SK-N-SH (cell line): ENCODE data around the gene MACROD2. TPM values are rescaled to one million over a fixed set of nuclear protein-coding genes. Genes with fewer than 3 reads are reported as not detected.

Experiments
- CTCF ChIA-PET: fragments of 300-600, 350-600 bp; formaldehyde crosslinking; extraction: SDS; loops from one replicate; lab custom pipeline; 2021; lab: Yijun Ruan, JAX
- POLR2A ChIA-PET: fragments of 350-600 bp; sonication (Branson Sonifier 250); formaldehyde crosslinking; extraction: SDS; loops from one replicate; lab custom pipeline; 2020; ENCODE audit warnings: antibody characterized with exemption, inconsistent platforms; lab: Yijun Ruan, JAX
- DNase-seq: peaks from one replicate; pipeline ENCODE4 v3.0.0; 2012
- H2AFZ ChIP-seq: fragments of 200-600 bp; sonication (generic); 2 replicates; pipeline ENCODE4 v1.8.1; 2016; ENCODE audit warnings: antibody characterized with exemption, mild to moderate bottlenecking, low read depth
- H3F3A ChIP-seq: fragments of 200-600 bp; sonication (generic); replicated peaks from 2 replicates; pipeline ENCODE3; 2016; ENCODE audit warnings: antibody characterized with exemption, mild to moderate bottlenecking; ENCODE audit not compliant: insufficient read depth
- H3K27ac ChIP-seq, 2 experiments: fragments of 200-500 bp in 1 of 2; fragments of 200-600 bp in 1 of 2; sonication (Bioruptor generic) in 1 of 2; sonication (generic), shearing (Covaris generic) in 1 of 2; 2 replicates each; pipeline versions ENCODE4 v1.5.1 to v1.6.1; 2014 to 2016; ENCODE audit warnings: low read depth in 2 of 2, inconsistent platforms in 1 of 2, low read length in 1 of 2, mild to moderate bottlenecking in 1 of 2, mixed read lengths in 1 of 2
- H3K27me3 ChIP-seq: fragments of 200-600 bp; sonication (generic), shearing (Covaris generic); 2 replicates; pipeline ENCODE4 v1.6.1; 2016; ENCODE audit warnings: mixed run types; ENCODE audit not compliant: insufficient read depth
- H3K36me3 ChIP-seq, 2 experiments: fragments of 200-500 bp in 1 of 2; fragments of 200-600 bp in 1 of 2; sonication (Bioruptor generic) in 1 of 2; sonication (generic) in 1 of 2; replicated peaks in 1 of 2; 2 replicates each; pipeline versions ENCODE3 to v1.5.1; 2014 to 2016; ENCODE audit warnings: low read length in 1 of 2, mild to moderate bottlenecking in 1 of 2; ENCODE audit not compliant: insufficient read depth in 2 of 2, control insufficient read depth in 1 of 2
- H3K4me1 ChIP-seq, 2 experiments: fragments of 200-500 bp in 1 of 2; fragments of 200-600 bp in 1 of 2; sonication (Bioruptor generic) in 1 of 2; sonication (generic), shearing (Covaris generic) in 1 of 2; 2 replicates each; pipeline versions ENCODE4 v1.5.1 to v1.6.1; 2014 to 2016; ENCODE audit warnings: low read depth in 1 of 2, low read length in 1 of 2, mixed run types in 1 of 2; ENCODE audit not compliant: insufficient read depth in 2 of 2, control insufficient read depth in 1 of 2
- H3K4me2 ChIP-seq: fragments of 200-600 bp; sonication (generic), shearing (Covaris generic); 2 replicates; pipeline ENCODE4 v1.6.1; 2017; ENCODE audit warnings: mixed run types
- H3K4me3 ChIP-seq, 2 experiments: fragments of 200-500 bp in 1 of 2; fragments of 200-600 bp in 1 of 2; sonication (Bioruptor generic) in 1 of 2; sonication (generic), shearing (Covaris generic) in 1 of 2; 2 replicates each; pipeline versions ENCODE4 v1.5.1 to v1.8.1; 2014 to 2016; ENCODE audit warnings: low read depth in 2 of 2, inconsistent platforms in 1 of 2, low read length in 1 of 2, mild to moderate bottlenecking in 1 of 2, mixed read lengths in 1 of 2, moderate library complexity in 1 of 2
- H3K79me2 ChIP-seq: fragments of 200-600 bp; sonication (generic); 2 replicates; pipeline ENCODE4 v1.8.1; 2017; ENCODE audit warnings: mild to moderate bottlenecking; ENCODE audit not compliant: insufficient read depth
- H3K9ac ChIP-seq: fragments of 200-600 bp; sonication (generic); 2 replicates; pipeline ENCODE4 v1.6.1; 2017; ENCODE audit warnings: mixed run types
- H3K9me2 ChIP-seq: fragments of 200-600 bp; sonication (generic); 2 replicates; pipeline ENCODE4 v1.6.1; 2017; ENCODE audit warnings: mixed run types
- H3K9me3 ChIP-seq: fragments of 200-600 bp; sonication (generic); 2 replicates; pipeline ENCODE4 v1.6.1; 2017; ENCODE audit warnings: mixed run types, mild to moderate bottlenecking, moderate library complexity
- H4K20me1 ChIP-seq: fragments of 200-600 bp; sonication (generic); 2 replicates; pipeline ENCODE4 v1.6.1; 2017; ENCODE audit warnings: mild to moderate bottlenecking, mixed run types; ENCODE audit not compliant: insufficient read depth
- EZH2phosphoT487 ChIP-seq: fragments of 200-600 bp; sonication (generic); IDR thresholded peaks from 2 replicates; pipeline ENCODE4 v1.6.1; 2017; ENCODE audit warnings: low read depth, mixed run types, mild to moderate bottlenecking, antibody characterized with exemption, moderate library complexity, borderline replicate concordance
- FOXJ3 ChIP-seq: sonication (generic); formaldehyde crosslinking; IDR thresholded peaks from 2 replicates; pipeline ENCODE4 v1.5.1; 2020; ENCODE audit warnings: mild to moderate bottlenecking, missing genetic modification reagents
- FOXM1 ChIP-seq: IDR thresholded peaks from 2 replicates; pipeline ENCODE4 v1.4.0; 2012; ENCODE audit warnings: low read depth, mild to moderate bottlenecking
- GATA2 ChIP-seq: sonication (generic); formaldehyde crosslinking; IDR thresholded peaks from 2 replicates; pipeline ENCODE4 v1.5.0; 2020; ENCODE audit warnings: mild to moderate bottlenecking, missing genetic modification reagents
- JUND ChIP-seq: IDR thresholded peaks from 2 replicates; pipeline ENCODE4 v1.4.0; 2012
- MAX ChIP-seq: IDR thresholded peaks from 2 replicates; pipeline ENCODE4 v1.4.0; 2012; ENCODE audit warnings: low read depth
- MEF2A ChIP-seq: IDR thresholded peaks from 2 replicates; pipeline ENCODE4 v1.4.0; 2012; ENCODE audit warnings: low read depth, borderline replicate concordance
- POLR2AphosphoS5 ChIP-seq: IDR thresholded peaks from 2 replicates; pipeline ENCODE4 v1.6.1; 2012; ENCODE audit warnings: low read depth, low read length
- RAD21 ChIP-seq: IDR thresholded peaks from 2 replicates; pipeline ENCODE4 v1.6.1; 2012; ENCODE audit warnings: mild to moderate bottlenecking, low read length
- RCOR1 ChIP-seq: fragments of 150-350 bp; IDR thresholded peaks from 2 replicates; pipeline ENCODE4 v1.6.1; 2017; ENCODE audit warnings: antibody characterized with exemption, low read length
- SIN3A ChIP-seq: IDR thresholded peaks from 2 replicates; pipeline ENCODE4 v1.6.1; 2012; ENCODE audit warnings: low read depth, mild to moderate bottlenecking, low read length, moderate library complexity, borderline replicate concordance
- SMC3 ChIP-seq: IDR thresholded peaks from 2 replicates; pipeline ENCODE4 v1.6.1; 2012; ENCODE audit warnings: low read depth, low read length, improper control_type of control experiment
- TAF1 ChIP-seq: IDR thresholded peaks from 2 replicates; pipeline ENCODE4 v1.6.1; 2012; ENCODE audit warnings: low read depth, mild to moderate bottlenecking, low read length, moderate library complexity, borderline replicate concordance
- TCF12 ChIP-seq: IDR thresholded peaks from 2 replicates; pipeline ENCODE4 v1.4.0; 2012
- YY1 ChIP-seq: IDR thresholded peaks from 2 replicates; pipeline ENCODE4 v1.4.0; 2012; ENCODE audit warnings: low read depth, mild to moderate bottlenecking
- WGBS: methylation state at CpG from one replicate; pipeline ENCODE4 v1.1.6; 2017; ENCODE audit warnings: low lambda C conversion rate; 5-methylcytosine and 5-hydroxymethylcytosine counted together
- polyA plus RNA-seq, 3 experiments: library from polyadenylated mRNA; depleted of rRNA; stranded (reverse); fragments of >200 nt; gene quantifications; 2 replicates each; pipeline ENCODE4 v1.2.3, GENCODE V29; 2012
- TF ChIP-seq, protein P1 (sequence below): fragments of 150-350 bp; IDR thresholded peaks from 2 replicates; pipeline ENCODE4 v1.6.1; 2016; ENCODE audit warnings: mild to moderate bottlenecking, low read depth, low read length
- TF ChIP-seq, protein P2 (sequence below): IDR thresholded peaks from 2 replicates; pipeline ENCODE4 v1.6.1; 2012; ENCODE audit warnings: mild to moderate bottlenecking, low read depth, low read length, moderate library complexity

Gene MACROD2
- polyA plus RNA-seq, 1 of the 3 experiments (the other 2 are of a cell fraction): 0.33 TPM

GRCh38 chr20:14604143-14604542 is 608.8 kb downstream of the MACROD2 start:
- no peak overlapping the region for H3K4me3 ChIP-seq
- no peaks in the 10 kb centered on the region for H3K9me2 ChIP-seq
- no peak overlapping the region for H3K4me2 ChIP-seq
- POLR2A ChIA-PET: no interaction called here
- no peaks in the 10 kb centered on the region for H3K9me3 ChIP-seq
- H3K36me3 ChIP-seq: no peaks in the 10 kb centered on the region
- no peaks in the 10 kb centered on the region for H3K27me3 ChIP-seq
- no peak for TF ChIP-seq SMC3
- TF ChIP-seq, protein P1, sequence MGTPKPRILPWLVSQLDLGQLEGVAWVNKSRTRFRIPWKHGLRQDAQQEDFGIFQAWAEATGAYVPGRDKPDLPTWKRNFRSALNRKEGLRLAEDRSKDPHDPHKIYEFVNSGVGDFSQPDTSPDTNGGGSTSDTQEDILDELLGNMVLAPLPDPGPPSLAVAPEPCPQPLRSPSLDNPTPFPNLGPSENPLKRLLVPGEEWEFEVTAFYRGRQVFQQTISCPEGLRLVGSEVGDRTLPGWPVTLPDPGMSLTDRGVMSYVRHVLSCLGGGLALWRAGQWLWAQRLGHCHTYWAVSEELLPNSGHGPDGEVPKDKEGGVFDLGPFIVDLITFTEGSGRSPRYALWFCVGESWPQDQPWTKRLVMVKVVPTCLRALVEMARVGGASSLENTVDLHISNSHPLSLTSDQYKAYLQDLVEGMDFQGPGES: no peak
- peaks cover 0 to 8% of the 10 kb centered on the region in 2 experiments; a peak in 2 of 4 replicates for H3K4me1 ChIP-seq
- DNase-seq: no peak
- H3F3A ChIP-seq: no peaks in the 10 kb centered on the region
- no peaks in the 10 kb centered on the region for H4K20me1 ChIP-seq
- no peak overlapping the region for H3K27ac ChIP-seq
- H3K79me2 ChIP-seq: no peaks in the 10 kb centered on the region
- no peak overlapping the region for H2AFZ ChIP-seq
- WGBS: 57% methylated on average over 1 of the region's 1 CpG
- H3K9ac ChIP-seq: no peak overlapping the region
- CTCF ChIA-PET: interaction anchor here (1.4 kb wide), 1 partner anchor 37 kb away, joined by 3 read pairs; no protein-coding TSS in a partner anchor

DNA sequence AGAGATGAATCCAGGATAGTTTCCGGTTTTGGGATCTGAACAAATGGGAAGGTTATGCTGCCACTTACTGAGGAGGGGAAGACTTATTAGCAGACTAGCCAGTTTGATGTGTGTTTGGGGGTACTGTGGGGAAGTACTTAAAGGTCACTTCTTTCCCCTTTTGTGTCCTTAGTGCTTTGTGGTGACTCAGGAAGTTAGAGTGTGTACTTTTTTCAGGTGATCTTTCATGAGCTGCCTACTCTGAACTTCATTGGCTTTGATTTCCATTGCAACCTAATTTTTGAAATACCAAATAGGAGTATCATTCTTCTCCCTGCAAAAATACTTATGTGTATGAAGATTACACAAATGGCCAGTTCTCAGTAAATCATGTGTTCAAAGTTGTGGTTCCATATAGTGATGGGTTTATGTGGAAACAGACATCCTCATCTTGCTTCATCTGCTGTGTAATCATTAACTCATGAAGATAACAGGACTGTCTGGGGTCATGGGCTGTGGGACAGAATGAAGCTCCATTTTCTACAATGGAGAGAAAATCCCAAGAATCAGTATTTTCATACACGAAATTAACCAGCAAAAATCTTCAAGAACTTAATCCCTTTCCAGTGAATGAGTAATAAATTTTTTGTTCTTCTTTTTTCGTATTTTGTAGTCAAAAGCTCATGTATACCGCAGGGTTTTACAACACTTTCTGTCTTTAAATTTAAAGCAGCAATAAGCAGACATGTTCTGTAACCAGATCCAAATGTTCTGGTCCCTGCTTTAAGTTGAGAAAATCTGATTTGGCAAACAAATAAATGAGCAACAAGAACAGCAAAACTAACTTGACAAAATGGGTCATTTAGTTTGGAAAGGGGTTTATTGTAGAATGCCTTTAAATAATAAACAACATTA is 614.3 kb downstream of the MACROD2 start:
- Histone ChIP-seq H3K9me2 (no peaks in the 10 kb centered on the region), H3K4me2 (no peak overlapping the region), H3K27me3 (no peaks in the 10 kb centered on the region), H3K4me3 (no peak overlapping the region), H2AFZ (no peak overlapping the region), H3K27ac (no peak overlapping the region), H3K36me3 (no peaks in the 10 kb centered on the region), H3K9ac (no peak overlapping the region), H3F3A (no peaks in the 10 kb centered on the region), H3K79me2 (no peaks in the 10 kb centered on the region), H3K4me1 (no peaks in the 10 kb centered on the region; a peak in 2 of 4 replicates), H3K9me3 (no peaks in the 10 kb centered on the region), H4K20me1 (no peaks in the 10 kb centered on the region)
- DNase-seq: no peak
- TF ChIP-seq JUND: no peak
- TF ChIP-seq EZH2phosphoT487: no peak
- ChIA-PET CTCF (no interaction called here), POLR2A (no interaction called here)
- 63% methylated on average over 4 of the region's 4 CpGs for WGBS

GRCh38 chr20:14611479-14611878 is 616.2 kb downstream of the MACROD2 start:
- no peaks in the 10 kb centered on the region for H3K9me3 ChIP-seq
- H3K27ac ChIP-seq: no peak overlapping the region
- H4K20me1 ChIP-seq: no peaks in the 10 kb centered on the region
- H3K4me2 ChIP-seq: no peak overlapping the region
- H3K27me3 ChIP-seq: no peaks in the 10 kb centered on the region
- no peaks in the 10 kb centered on the region for H3K36me3 ChIP-seq
- H3K9me2 ChIP-seq: no peaks in the 10 kb centered on the region
- no peaks in the 10 kb centered on the region; a peak in 2 of 4 replicates for H3K4me1 ChIP-seq
- H2AFZ ChIP-seq: no peak overlapping the region
- H3K79me2 ChIP-seq: no peaks in the 10 kb centered on the region
- WGBS: 65% methylated on average over 2 of the region's 2 CpGs
- no peak overlapping the region for H3K9ac ChIP-seq
- DNase-seq: no peak
- ChIA-PET POLR2A (no interaction called here), CTCF (interaction anchor here (0.6 kb wide), 1 partner anchor 22 kb away, joined by 3 read pairs; no protein-coding TSS in a partner anchor)
- no peaks in the 10 kb centered on the region for H3F3A ChIP-seq
- no peak overlapping the region for H3K4me3 ChIP-seq
- TF ChIP-seq GATA2 (CRISPR knock-in tag) (no peak), MAX (no peak), FOXJ3 (CRISPR knock-in tag) (no peak), RAD21 (no peak), FOXM1 (no peak), RCOR1 (no peak), YY1 (no peak), SMC3 (no peak), SIN3A (no peak), EZH2phosphoT487 (no peak), POLR2AphosphoS5 (no peak), MEF2A (no peak), TCF12 (no peak), TAF1 (no peak)
- TF ChIP-seq, protein P2, sequence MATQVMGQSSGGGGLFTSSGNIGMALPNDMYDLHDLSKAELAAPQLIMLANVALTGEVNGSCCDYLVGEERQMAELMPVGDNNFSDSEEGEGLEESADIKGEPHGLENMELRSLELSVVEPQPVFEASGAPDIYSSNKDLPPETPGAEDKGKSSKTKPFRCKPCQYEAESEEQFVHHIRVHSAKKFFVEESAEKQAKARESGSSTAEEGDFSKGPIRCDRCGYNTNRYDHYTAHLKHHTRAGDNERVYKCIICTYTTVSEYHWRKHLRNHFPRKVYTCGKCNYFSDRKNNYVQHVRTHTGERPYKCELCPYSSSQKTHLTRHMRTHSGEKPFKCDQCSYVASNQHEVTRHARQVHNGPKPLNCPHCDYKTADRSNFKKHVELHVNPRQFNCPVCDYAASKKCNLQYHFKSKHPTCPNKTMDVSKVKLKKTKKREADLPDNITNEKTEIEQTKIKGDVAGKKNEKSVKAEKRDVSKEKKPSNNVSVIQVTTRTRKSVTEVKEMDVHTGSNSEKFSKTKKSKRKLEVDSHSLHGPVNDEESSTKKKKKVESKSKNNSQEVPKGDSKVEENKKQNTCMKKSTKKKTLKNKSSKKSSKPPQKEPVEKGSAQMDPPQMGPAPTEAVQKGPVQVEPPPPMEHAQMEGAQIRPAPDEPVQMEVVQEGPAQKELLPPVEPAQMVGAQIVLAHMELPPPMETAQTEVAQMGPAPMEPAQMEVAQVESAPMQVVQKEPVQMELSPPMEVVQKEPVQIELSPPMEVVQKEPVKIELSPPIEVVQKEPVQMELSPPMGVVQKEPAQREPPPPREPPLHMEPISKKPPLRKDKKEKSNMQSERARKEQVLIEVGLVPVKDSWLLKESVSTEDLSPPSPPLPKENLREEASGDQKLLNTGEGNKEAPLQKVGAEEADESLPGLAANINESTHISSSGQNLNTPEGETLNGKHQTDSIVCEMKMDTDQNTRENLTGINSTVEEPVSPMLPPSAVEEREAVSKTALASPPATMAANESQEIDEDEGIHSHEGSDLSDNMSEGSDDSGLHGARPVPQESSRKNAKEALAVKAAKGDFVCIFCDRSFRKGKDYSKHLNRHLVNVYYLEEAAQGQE: no peak
